GM12892 (cell line): ENCODE measurements around the gene P2RX6.

Experiments
- DNase-seq: peaks from one replicate; pipeline ENCODE4 v3.0.0; 2011; ENCODE audit not compliant: insufficient read length
- FAIRE-seq: peaks from 2 replicates; lab custom pipeline; 2011; peaks lifted over from hg19 to GRCh38; lab: Jason Lieb, UNC
- POLR2A ChIP-seq: IDR thresholded peaks from 2 replicates; pipeline ENCODE4 v1.6.1; 2011; ENCODE audit warnings: low read depth, low read length, control low read depth
- POLR2AphosphoS5 ChIP-seq: IDR thresholded peaks from 2 replicates; pipeline ENCODE4 v1.6.1; 2011; ENCODE audit warnings: low read depth, low read length, control low read depth
- TAF1 ChIP-seq: IDR thresholded peaks from 2 replicates; pipeline ENCODE4 v1.6.1; 2011; ENCODE audit warnings: low read depth, mild to moderate bottlenecking, control low read depth, low read length, borderline replicate concordance

P2RX6 gene

DNA sequence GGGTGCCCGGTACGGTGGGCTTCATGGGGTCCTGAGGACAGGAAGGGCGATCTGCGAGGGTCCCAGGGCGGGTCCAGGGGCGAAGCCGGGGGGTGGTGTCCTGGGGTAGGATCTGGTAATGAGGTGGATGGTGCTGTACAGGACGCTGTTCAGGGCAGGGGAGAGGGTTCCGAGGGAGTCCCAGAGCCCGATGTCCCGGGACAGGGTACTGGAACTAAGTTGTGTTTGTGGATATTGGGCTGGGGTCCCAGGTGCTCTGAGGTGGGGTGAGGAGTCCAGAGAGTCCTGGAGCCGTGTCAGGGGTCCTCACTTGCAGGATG, 32.4 kb upstream of the P2RX6 start:
- TF ChIP-seq POLR2A, result no peak
- peak; percentile 72 for FAIRE-seq
- DNase-seq, result no peak

- no peak for DNase-seq
- FAIRE-seq, result no peak
- TF ChIP-seq POLR2AphosphoS5 (no peak), TAF1 (no peak), POLR2A (no peak)
Measured at GRCh38 chr22:20983081-20983771, 31.7 kb upstream of the P2RX6 start.

DNA sequence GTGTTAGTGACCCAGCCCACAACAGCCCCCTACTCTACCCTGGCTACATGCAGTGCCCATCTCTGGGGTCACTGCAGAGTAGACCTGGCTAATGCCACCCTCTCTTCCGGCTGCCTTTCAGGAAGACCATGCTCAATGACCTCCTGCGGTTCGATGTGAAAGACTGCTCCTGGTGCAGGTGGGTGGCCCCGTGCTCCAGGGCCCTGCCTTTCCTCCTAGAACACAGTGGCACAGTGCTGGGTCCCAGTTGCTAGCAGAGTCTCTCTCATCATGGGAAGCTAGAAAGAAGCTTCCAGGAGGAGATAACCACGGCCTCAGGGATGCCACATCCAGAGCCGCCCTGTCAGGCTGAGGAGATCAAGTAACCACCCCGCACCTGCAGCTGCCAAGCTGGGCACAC, 29.2 kb upstream of the P2RX6 start:
- TF ChIP-seq POLR2AphosphoS5, result no peak
- TF ChIP-seq POLR2A, result no peak
- no peak for FAIRE-seq

DNA sequence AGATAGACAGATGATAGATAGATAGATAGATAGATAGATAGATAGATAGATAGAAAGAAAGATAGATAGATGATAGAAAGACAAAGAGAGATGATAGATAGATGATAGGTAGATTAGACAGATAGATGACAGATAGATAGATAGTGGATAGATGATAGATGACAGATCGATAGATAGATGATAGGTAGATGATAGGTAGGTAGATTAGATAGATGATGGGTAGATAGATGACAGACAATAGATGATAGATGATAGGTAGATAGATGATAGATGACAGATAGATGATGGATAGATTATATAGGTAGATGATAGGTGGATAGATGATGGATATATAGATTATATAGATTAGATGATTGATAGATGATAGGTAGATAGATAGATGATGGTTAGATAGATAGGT, 28.6 kb upstream of the P2RX6 start:
- FAIRE-seq, result no peak

More for the DNA sequence above, 29.2 kb upstream of the P2RX6 start:
- no peak for DNase-seq

GRCh38 chr22:20987375-20987774, 27.6 kb upstream of the P2RX6 start:
- DNase-seq (no peak), FAIRE-seq (no peak)
- TF ChIP-seq POLR2A (no peak), TAF1 (no peak), POLR2AphosphoS5 (no peak)

More for the DNA sequence above, 28.6 kb upstream of the P2RX6 start:
- no peak for DNase-seq
- TF ChIP-seq POLR2AphosphoS5, result no peak
- TF ChIP-seq POLR2A, result no peak
- no peak for TF ChIP-seq TAF1

DNA sequence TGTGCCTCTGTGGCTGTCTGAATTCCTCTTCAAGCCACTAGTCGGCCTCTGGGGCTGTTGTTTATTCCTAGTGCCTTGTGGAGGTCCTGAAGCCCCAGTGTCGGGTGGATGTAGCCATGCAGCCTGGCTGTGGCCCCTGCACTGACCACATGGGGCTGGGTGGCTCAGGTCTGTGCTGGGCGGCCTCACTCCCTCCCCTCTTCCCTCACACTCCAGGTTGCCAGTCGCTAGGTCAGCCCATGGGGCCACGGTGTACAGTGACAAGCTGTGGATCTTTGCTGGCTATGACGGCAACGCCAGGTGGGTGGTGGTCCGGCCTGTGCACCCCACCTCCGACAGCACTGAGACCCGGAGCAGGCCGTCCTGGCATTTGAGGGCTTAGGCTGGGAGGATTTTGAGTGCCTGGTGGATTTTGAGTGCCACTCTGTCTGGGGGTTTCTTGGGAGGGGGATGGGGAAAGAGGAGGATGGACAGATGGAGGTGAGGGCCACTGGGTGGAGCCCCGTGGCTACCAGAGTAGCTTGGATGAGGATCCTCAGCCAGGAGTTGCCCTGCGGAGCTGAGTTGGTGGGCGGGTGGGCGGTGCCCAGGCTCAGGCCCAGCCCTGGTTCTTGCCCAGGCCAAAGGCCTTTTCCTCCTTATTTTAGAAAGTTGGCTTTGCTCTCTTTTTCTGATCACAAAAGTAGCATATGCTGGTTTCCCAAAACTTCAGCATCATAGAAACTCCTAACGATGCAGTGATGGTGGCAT, 26.2 kb upstream of the P2RX6 start:
- TF ChIP-seq TAF1 (no peak), POLR2A (no peak), POLR2AphosphoS5 (no peak)
- DNase-seq (no peak), FAIRE-seq (no peak)

DNA sequence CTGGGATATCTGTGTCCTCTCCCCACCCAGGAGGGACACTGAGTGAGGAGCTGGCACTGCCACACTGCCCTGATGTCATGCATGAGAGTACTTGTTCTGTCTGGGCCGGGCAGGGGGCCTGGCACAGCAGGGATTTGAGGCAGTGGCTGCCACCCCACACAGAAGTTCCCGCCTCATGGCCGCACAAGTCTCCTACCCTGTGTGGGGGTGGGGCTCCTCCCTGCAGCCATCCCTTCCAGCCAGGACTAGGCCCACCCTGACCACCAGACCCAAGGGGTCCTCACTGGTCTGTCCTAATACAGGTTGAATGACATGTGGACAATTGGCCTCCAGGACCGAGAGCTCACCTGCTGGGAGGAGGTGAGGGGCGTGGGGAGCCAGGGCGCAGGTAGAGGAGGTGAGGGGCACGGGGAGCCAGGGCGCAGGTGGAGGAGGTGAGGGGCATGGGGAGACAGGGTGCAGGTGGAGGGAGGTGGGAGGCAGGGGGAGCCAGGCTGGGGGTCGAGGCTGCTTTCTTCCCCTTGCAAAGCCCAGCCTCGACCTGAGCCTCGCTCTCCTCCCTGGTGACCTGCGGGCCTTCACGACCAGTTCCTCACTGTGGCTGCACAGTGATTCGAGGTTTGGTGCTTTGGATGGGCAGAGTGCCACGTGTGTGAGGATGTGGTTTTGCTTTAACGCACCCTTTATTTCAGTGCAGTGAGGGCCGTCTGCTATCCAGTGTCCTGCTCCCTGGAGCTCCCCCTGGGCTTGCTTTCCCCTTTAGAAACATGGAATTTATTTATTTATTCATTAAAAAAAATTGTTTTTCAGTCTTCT, 25.4 kb upstream of the P2RX6 start:
- FAIRE-seq, result no peak
- DNase-seq, result no peak
- TF ChIP-seq POLR2AphosphoS5 (no peak), POLR2A (no peak), TAF1 (no peak)

- no peak for FAIRE-seq
- TF ChIP-seq TAF1, result no peak
- TF ChIP-seq POLR2AphosphoS5, result no peak
- no peak for TF ChIP-seq POLR2A
Measured at GRCh38 chr22:20990184-20991180, 24.5 kb upstream of the P2RX6 start.

GRCh38 chr22:20991252-20992055, 23.5 kb upstream of the P2RX6 start:
- FAIRE-seq, result no peak
- TF ChIP-seq POLR2A (no peak), TAF1 (no peak), POLR2AphosphoS5 (no peak)
- DNase-seq, result no peak

More at GRCh38 chr22:20990184-20991180, 24.5 kb upstream of the P2RX6 start:
- no peak for DNase-seq

DNA sequence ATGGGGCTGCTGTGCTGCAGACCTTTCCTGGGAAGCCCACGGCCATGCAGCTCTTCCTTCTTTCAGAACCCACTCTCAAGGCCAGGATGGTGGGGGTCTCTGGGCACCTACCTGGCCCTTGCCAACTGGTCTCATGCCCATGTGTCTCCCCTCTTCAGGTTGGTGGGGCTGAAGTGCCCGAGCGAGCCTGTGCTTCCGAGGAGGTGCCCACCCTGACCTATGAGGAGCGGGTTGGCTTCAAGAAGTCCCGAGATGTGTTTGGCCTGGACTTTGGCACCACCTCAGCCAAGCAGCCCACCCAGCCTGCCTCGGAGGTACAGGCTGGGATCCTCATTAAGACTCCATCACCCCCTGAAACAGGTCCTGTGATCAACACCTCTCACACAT, 22.9 kb upstream of the P2RX6 start:
- DNase-seq (no peak), FAIRE-seq (no peak)
- TF ChIP-seq POLR2A (no peak), POLR2AphosphoS5 (no peak), TAF1 (no peak)
